Central memory CD8-positive, alpha-beta T cell (primary cell): ENCODE results near the gene SOD1.
"Not testable (repeated sequence)": the region's sequence is repeated elsewhere in the genome, so short reads cannot be mapped to it uniquely, and the experiment has no call there.

ENCODE experiments used
- ATAC-seq: fragments of 150-1000 bp; cut with Tn5 transposase; replicated peaks from 2 replicates; pipeline ENCODE4 v1.10.0; 2022; ENCODE audit warnings: mild to moderate bottlenecking, moderate FRiP score, moderate number of reproducible peaks; ENCODE audit not compliant: poor library complexity, severe bottlenecking; ENCODE audit errors: extremely low read depth
- DNase-seq, 2 donors: peaks; one replicate each; pipeline ENCODE4 v3.0.0; 2021; ENCODE audit warnings: low spot score in 2 of 2
- H3K27ac Mint-ChIP-seq: one replicate; pipeline ENCODE4 v1.8.0; 2022; ENCODE audit warnings: low read depth, mild to moderate bottlenecking, moderate library complexity, mixed read lengths
- H3K27me3 Mint-ChIP-seq: one replicate; pipeline ENCODE4 v1.8.0; 2022; ENCODE audit warnings: mixed read lengths
- H3K36me3 Mint-ChIP-seq: one replicate; pipeline ENCODE4 v1.8.0; 2022; ENCODE audit warnings: mild to moderate bottlenecking, moderate library complexity, mixed read lengths; ENCODE audit not compliant: insufficient read depth
- H3K4me1 Mint-ChIP-seq: one replicate; pipeline ENCODE4 v1.8.0; 2022; ENCODE audit warnings: mixed read lengths
- H3K4me3 Mint-ChIP-seq: one replicate; pipeline ENCODE4 v1.8.0; 2022; ENCODE audit warnings: mild to moderate bottlenecking, moderate library complexity, mixed read lengths
- H3K9me3 Mint-ChIP-seq: one replicate; pipeline ENCODE4 v1.8.0; 2022; ENCODE audit warnings: mixed read lengths

SOD1 gene

DNA sequence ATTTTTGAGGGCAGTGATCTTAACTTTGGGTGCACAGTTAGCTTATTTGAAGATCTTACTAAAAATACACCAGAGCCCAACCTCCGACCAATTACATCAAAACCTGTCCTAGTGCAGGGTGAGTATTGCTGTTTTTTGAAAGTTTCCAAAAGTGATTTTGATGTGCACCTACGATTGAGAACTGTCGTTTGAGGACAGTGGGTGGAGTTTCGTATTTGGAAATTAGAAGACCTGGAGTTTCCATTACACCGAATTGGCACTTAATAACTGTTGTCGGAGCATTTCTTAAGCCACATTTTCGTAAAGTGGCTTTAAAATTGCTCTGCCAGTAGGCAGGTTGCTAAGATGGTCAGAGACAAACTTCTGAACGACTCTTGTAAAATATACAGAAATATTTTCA is 1.1 kb downstream of the SOD1 start:
- no peak for DNase-seq
- peaks cover 58% of the 10 kb centered on the region for H3K4me1 Mint-ChIP-seq
- no peaks in the 10 kb centered on the region for H3K9me3 Mint-ChIP-seq
- ATAC-seq: no peak
- peak overlapping the region; percentile 99 for H3K27ac Mint-ChIP-seq
- peak overlapping the region; percentile 99 for H3K4me3 Mint-ChIP-seq
- H3K36me3 Mint-ChIP-seq: peaks cover 26% of the 10 kb centered on the region
- H3K27me3 Mint-ChIP-seq: no peaks in the 10 kb centered on the region

DNA sequence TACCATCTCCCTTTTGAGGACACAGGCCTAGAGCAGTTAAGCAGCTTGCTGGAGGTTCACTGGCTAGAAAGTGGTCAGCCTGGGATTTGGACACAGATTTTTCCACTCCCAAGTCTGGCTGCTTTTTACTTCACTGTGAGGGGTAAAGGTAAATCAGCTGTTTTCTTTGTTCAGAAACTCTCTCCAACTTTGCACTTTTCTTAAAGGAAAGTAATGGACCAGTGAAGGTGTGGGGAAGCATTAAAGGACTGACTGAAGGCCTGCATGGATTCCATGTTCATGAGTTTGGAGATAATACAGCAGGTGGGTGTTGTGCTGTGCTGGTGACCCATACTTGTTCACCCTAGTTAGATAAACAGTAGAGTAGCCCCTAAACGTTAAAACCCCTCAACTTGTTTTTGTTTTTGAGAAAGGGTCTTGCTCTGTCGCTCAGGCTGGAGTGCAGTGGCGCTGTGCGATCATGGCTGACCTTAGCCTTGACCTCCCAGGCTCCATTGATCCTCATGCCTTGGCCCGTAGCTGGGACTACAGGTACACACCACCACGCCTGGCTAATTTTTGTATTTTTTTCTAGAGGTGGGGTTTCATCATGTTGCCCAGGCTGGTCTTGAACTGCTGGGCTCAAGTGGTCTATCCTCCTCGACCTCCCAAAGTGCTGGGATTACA is 4.2 kb downstream of the SOD1 start:
- Mint-ChIP-seq H3K9me3 (no peaks in the 10 kb centered on the region), H3K4me1 (peaks cover 59% of the 10 kb centered on the region), H3K4me3 (peak overlapping the region; percentile 16), H3K36me3 (peaks cover 52% of the 10 kb centered on the region), H3K27ac (no peak overlapping the region), H3K27me3 (no peaks in the 10 kb centered on the region)
- no peak for DNase-seq
- ATAC-seq: no peak

DNA sequence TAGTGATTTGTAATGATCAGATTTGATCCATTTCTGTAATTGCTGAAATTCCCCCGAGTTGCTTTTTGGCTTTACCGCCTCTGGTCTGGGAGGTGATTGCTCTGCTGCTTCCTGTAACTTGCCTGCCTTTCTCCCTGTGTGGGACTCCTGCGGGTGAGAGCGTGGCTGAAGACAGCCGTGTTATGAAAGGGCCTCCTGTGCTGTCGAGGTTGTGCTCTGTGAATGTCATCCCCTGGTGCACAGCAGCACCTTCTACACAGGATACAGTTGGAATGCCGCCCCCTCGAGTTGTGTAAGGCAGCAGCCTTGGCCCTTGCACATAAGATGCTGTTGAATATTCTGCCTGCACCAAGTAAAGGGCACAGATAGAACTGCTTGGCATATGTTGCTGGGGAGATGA is 5.9 kb downstream of the SOD1 start:
- peak overlapping the region; percentile 49 for H3K4me3 Mint-ChIP-seq
- no peaks in the 10 kb centered on the region for H3K9me3 Mint-ChIP-seq
- H3K36me3 Mint-ChIP-seq: peaks cover 54% of the 10 kb centered on the region
- peak overlapping the region; percentile 71 for H3K27ac Mint-ChIP-seq
- ATAC-seq (peak; percentile 71), DNase-seq (no peak)
- peaks cover 52% of the 10 kb centered on the region for H3K4me1 Mint-ChIP-seq
- H3K27me3 Mint-ChIP-seq: no peaks in the 10 kb centered on the region

DNA sequence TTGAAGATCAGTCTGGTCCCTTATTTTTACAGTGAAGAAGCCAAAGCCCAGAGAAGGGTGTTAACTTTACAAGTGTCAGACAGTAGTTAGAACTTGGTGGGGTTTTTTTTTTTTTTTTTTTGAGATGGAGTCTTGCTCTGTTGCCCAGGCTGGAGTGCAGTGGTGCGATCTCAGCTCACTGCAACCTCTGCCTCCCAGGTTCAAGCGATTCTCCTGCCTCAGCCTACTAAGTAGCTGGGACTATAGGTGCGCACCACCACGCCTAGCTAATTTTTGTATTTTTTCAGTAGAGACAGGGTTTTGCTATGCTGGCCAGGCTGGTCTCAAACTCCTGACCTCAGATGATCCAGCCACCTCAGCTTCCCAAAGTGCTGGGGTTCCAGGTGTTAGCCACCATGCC is 6.4 kb downstream of the SOD1 start:
- H3K9me3 Mint-ChIP-seq, ATAC-seq, DNase-seq, H3K27me3 Mint-ChIP-seq: not testable (repeated sequence)
- Mint-ChIP-seq H3K4me3 (peak overlapping the region; percentile 49), H3K36me3 (peaks cover 57% of the 10 kb centered on the region), H3K4me1 (peaks cover 49% of the 10 kb centered on the region), H3K27ac (peak overlapping the region; percentile 71)

DNA sequence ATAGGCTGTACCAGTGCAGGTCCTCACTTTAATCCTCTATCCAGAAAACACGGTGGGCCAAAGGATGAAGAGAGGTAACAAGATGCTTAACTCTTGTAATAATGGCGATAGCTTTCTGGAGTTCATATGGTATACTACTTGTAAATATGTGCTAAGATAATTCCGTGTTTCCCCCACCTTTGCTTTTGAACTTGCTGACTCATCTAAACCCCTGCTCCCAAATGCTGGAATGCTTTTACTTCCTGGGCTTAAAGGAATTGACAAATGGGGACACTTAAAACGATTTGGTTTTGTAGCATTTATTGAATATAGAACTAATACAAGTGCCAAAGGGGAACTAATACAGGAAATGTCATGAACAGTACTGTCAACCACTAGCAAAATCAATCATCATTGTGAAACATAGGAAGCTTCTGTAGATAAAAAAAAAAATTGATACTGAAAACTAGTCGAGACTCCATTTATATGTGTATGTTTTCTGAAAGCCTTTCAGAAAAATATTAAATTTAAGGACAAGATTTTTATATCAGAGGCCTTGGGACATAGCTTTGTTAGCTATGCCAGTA is 7.0 kb downstream of the SOD1 start:
- Mint-ChIP-seq H3K9me3 (no peaks in the 10 kb centered on the region), H3K4me1 (peaks cover 42% of the 10 kb centered on the region), H3K27me3 (no peaks in the 10 kb centered on the region), H3K27ac (peak overlapping the region; percentile 44), H3K36me3 (peaks cover 57% of the 10 kb centered on the region), H3K4me3 (peak overlapping the region; percentile 32)
- ATAC-seq: no peak
- DNase-seq: no peak

DNA sequence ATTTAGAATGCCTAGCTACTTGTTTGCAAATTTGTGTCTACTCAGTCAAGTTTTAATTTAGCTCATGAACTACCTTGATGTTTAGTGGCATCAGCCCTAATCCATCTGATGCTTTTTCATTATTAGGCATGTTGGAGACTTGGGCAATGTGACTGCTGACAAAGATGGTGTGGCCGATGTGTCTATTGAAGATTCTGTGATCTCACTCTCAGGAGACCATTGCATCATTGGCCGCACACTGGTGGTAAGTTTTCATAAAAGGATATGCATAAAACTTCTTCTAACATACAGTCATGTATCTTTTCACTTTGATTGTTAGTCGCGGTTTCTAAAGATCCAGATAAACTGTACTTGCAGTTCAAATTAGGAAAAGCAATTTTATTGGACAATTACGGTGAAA is 7.6 kb downstream of the SOD1 start:
- DNase-seq (no peak), ATAC-seq (no peak)
- Mint-ChIP-seq H3K4me3 (no peak overlapping the region), H3K27ac (no peak overlapping the region), H3K27me3 (no peaks in the 10 kb centered on the region), H3K9me3 (no peaks in the 10 kb centered on the region), H3K36me3 (peaks cover 58% of the 10 kb centered on the region), H3K4me1 (peaks cover 36% of the 10 kb centered on the region)

DNA sequence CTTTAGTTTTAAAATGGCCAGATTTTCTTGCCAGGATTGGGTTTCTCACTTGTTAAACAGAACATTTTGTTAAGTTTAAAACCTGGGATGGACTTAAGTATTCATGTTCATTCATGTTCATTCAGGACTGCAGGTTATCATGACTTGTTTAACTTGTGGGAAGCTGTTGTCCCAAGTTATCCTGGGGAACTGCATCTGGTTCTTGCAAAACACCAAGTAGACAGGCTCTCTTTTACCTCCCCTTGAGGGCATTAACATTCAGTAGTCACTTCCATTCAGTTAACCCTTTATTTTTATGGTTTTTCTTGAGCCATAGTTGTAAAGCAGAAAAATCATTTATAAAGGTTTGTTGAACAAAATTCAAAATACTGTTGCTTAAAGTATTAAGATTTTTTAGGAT is 8.1 kb downstream of the SOD1 start:
- ATAC-seq: no peak
- Mint-ChIP-seq H3K9me3 (no peaks in the 10 kb centered on the region), H3K4me3 (no peak overlapping the region), H3K27ac (no peak overlapping the region), H3K27me3 (no peaks in the 10 kb centered on the region), H3K4me1 (peaks cover 36% of the 10 kb centered on the region), H3K36me3 (peaks cover 58% of the 10 kb centered on the region)
- DNase-seq: no peak

DNA sequence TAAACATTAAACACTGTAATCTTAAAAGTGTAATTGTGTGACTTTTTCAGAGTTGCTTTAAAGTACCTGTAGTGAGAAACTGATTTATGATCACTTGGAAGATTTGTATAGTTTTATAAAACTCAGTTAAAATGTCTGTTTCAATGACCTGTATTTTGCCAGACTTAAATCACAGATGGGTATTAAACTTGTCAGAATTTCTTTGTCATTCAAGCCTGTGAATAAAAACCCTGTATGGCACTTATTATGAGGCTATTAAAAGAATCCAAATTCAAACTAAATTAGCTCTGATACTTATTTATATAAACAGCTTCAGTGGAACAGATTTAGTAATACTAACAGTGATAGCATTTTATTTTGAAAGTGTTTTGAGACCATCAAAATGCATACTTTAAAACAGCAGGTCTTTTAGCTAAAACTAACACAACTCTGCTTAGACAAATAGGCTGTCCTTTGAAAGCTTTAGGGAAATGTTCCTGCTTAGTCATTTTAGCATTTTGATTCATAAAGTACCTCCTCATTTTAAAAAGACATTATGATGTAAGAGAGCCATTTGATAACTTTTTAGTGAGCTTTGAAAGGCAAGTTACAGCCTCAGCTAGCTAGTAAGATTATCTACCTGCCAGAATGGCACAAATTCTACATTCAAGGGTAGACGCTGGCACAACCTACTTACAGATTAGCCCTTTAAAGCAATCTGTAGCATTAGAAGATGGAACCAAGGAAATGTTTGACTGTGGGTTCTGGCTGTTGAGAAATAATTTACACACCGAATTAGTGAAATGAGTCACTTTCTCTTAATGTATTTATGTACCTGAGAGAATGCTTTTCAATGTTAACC is 9.4 kb downstream of the SOD1 start:
- no peak for DNase-seq
- Mint-ChIP-seq H3K4me1 (peaks cover 34% of the 10 kb centered on the region), H3K27ac (peak overlapping the region; percentile 51), H3K27me3 (no peaks in the 10 kb centered on the region), H3K9me3 (no peaks in the 10 kb centered on the region), H3K36me3 (peaks cover 53% of the 10 kb centered on the region), H3K4me3 (no peak overlapping the region)
- ATAC-seq: no peak

DNA sequence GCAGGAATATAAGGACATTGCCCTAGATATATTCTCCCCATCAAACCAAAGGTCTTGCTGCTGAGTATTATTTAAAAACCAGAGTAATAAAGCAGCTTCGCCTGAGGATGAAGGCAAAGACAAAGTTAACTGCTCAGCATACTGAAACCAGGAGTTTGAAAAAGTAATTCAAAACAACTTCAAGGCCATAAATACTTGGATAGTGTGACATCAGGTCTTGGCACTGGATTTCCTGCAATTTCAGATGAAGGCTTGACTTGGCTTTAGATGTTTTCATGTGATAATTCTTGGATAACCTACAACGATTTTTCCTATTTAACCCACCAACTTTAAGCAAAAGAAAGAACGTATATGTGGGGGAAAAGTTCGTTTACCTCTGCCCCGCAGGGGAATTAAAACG is 10.6 kb downstream of the SOD1 start:
- ATAC-seq (no peak), DNase-seq (no peak)
- peaks cover 46% of the 10 kb centered on the region for H3K36me3 Mint-ChIP-seq
- no peaks in the 10 kb centered on the region for H3K9me3 Mint-ChIP-seq
- H3K27me3 Mint-ChIP-seq: no peaks in the 10 kb centered on the region
- no peak overlapping the region for H3K4me3 Mint-ChIP-seq
- H3K4me1 Mint-ChIP-seq: peaks cover 23% of the 10 kb centered on the region
- no peak overlapping the region for H3K27ac Mint-ChIP-seq

DNA sequence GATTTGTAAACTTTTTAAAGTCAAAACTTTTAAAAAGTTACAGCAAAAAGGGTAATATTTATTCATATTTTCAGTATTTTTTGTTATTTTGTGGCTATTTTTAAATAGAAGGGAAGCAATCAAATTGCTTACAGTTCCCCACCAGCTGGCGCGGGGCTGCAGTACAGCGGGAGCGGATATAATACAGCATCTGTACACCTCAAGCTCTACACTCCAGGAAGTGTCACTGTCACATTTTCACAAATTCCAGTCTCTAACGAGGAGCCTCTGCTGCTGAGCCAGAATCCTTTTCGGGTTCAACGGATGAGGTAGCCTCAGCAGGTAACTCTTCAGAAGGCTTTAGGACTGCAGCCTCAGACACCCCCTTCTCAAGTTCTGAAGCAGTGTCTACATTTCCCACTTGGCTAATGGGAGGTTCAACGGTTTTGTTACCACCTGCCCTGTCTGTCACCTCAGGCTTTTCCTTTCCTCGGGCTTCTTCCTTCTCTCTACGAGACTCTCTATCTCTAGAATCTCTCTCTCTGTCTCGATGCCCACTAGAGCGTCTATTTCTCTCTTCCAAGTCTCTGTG is 11.7 kb downstream of the SOD1 start:
- Mint-ChIP-seq H3K4me3 (no peak overlapping the region), H3K4me1 (peaks cover 14% of the 10 kb centered on the region), H3K27me3 (no peaks in the 10 kb centered on the region), H3K27ac (peak overlapping the region; percentile 71), H3K9me3 (no peaks in the 10 kb centered on the region), H3K36me3 (peaks cover 39% of the 10 kb centered on the region)
- DNase-seq: no peak
- no peak for ATAC-seq

DNA sequence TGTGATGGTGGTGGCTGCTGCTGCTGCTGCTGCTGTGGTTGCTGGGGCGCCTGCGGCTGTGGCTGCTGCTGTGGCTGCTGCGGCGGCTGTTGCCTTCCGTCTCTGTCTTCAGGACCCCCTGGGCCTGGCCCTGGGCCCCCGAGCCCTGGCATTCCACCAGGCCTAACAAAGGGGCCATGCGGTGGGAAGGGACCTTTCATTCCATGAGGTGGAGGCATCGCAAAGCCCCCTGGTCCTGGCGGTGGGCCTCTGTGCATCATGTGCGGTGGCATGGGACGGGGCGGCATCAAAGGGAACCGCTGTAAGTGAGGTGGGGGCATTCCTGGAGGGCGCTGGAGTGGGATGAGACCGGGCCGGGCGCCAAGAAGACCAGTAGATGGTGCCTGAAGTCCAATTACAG is 12.4 kb downstream of the SOD1 start:
- no peak for ATAC-seq
- Mint-ChIP-seq H3K9me3 (no peaks in the 10 kb centered on the region), H3K4me1 (peaks cover 7% of the 10 kb centered on the region), H3K27me3 (no peaks in the 10 kb centered on the region), H3K36me3 (peaks cover 32% of the 10 kb centered on the region), H3K27ac (peak overlapping the region; percentile 71), H3K4me3 (no peak overlapping the region)
- DNase-seq: no peak

DNA sequence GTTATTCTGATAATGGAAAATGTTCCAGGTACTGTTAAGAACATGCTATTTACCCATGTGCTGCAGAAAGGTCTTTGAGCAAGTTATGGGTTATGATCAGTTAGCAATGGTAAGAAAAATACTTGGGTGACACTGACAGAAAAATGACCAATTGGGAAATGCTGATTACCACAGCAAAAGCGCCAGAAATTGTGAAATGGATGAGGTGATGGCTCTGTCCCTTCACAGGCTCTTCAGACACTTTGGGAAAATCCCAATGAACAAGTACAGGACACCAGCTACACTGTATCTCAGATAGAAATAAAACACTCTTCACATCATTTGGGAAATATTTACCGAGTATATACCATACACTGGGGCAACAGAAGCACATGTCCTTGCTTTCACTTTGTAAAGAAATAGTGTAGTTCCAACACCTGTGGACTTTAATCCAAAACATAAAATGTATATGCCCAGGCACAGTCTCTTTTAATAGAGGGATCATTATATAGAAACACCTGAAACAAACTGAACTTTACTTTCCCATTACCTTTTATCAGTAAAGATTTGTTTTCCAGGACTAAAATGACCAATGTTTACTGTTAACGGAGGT is 13.9 kb downstream of the SOD1 start:
- DNase-seq (no peak), ATAC-seq (no peak)
- H3K9me3 Mint-ChIP-seq: no peaks in the 10 kb centered on the region
- H3K4me3 Mint-ChIP-seq: no peak overlapping the region
- peaks cover 19% of the 10 kb centered on the region for H3K36me3 Mint-ChIP-seq
- H3K27ac Mint-ChIP-seq: no peak overlapping the region
- no peaks in the 10 kb centered on the region for H3K27me3 Mint-ChIP-seq
- H3K4me1 Mint-ChIP-seq: peaks cover 4% of the 10 kb centered on the region
